ENCODE data around the gene GLIS2.

DNA sequence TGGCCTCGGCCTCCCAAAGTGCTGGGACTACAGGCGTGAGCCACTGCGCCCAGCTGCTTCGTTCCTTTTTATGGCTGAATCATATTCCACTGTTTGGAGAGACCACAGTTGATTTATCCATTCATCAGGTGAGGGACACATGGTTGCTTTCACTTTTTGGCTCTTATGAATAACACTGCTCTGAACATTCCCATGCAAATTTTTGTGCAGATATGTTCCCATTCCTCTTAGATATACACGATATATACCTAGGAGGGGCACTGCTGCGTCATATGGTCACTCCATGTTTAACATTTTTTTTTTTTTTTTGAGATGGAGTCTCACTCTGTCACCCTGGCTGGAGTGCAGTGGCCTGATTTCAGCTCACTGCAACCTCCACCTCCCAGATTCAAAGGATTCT is 13.9 kb upstream of the GLIS2 start:
- TF ChIP-seq EZH2 (IDR thresholded peaks at IDR 0.05; ENCODE audit: low read depth): no peak
- TF ChIP-seq, protein P1, sequence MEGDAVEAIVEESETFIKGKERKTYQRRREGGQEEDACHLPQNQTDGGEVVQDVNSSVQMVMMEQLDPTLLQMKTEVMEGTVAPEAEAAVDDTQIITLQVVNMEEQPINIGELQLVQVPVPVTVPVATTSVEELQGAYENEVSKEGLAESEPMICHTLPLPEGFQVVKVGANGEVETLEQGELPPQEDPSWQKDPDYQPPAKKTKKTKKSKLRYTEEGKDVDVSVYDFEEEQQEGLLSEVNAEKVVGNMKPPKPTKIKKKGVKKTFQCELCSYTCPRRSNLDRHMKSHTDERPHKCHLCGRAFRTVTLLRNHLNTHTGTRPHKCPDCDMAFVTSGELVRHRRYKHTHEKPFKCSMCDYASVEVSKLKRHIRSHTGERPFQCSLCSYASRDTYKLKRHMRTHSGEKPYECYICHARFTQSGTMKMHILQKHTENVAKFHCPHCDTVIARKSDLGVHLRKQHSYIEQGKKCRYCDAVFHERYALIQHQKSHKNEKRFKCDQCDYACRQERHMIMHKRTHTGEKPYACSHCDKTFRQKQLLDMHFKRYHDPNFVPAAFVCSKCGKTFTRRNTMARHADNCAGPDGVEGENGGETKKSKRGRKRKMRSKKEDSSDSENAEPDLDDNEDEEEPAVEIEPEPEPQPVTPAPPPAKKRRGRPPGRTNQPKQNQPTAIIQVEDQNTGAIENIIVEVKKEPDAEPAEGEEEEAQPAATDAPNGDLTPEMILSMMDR (conservative IDR thresholded peaks at IDR 0.05): no peak

Data from PC-9 (cell line).